ENCODE results near the gene LRRC17. TPM values are rescaled to one million over a fixed set of nuclear protein-coding genes. Genes with fewer than 3 reads are reported as not detected.

Gene LRRC17
- total RNA-seq, 1 donor from 2014 or later, result 24.5 TPM

GRCh38 chr7:102985176-102985783, 72.5 kb downstream of the LRRC17 start:
- DNase-seq (ENCODE audit: low read depth, low spot score), result no peak

- no peak for DNase-seq (ENCODE audit: low read depth, low spot score)
These were observed 75.3 kb downstream of the LRRC17 start for GRCh38 chr7:102988088-102988487.

GRCh38 chr7:102988631-102989560, 76.1 kb downstream of the LRRC17 start:
- no peak for DNase-seq (ENCODE audit: low read depth, low spot score)

GRCh38 chr7:102990642-102991041, 77.8 kb downstream of the LRRC17 start:
- no peak for DNase-seq (ENCODE audit: low read depth, low spot score)

GRCh38 chr7:102991077-102991539, 78.3 kb downstream of the LRRC17 start:
- no peak for DNase-seq (ENCODE audit: low read depth, low spot score)

- peak; percentile 96 for DNase-seq (ENCODE audit: low read depth, low spot score)
These were observed 78.9 kb downstream of the LRRC17 start for GRCh38 chr7:102991540-102992214.

GRCh38 chr7:102992509-102992937, 79.7 kb downstream of the LRRC17 start:
- DNase-seq (ENCODE audit: low read depth, low spot score), result no peak

GRCh38 chr7:102992938-102993717, 80.3 kb downstream of the LRRC17 start:
- DNase-seq (ENCODE audit: low read depth, low spot score), result peak; percentile 96

- no peak for DNase-seq (ENCODE audit: low read depth, low spot score)
These were observed 80.9 kb downstream of the LRRC17 start for GRCh38 chr7:102993718-102994029.

GRCh38 chr7:102994567-102994966, 81.8 kb downstream of the LRRC17 start:
- DNase-seq (ENCODE audit: low read depth, low spot score), result no peak

Other genes starting within 250 kb of the LRRC17 start
- 1.7 and 2.6 TPM in 2 replicates for gene POLR2J2, start 241.3 kb upstream of the LRRC17 start, total RNA-seq
- gene FAM185A, start 164.0 kb upstream of the LRRC17 start, total RNA-seq, result 8.8 and 10.9 TPM in 2 replicates
- gene FBXL13, start 161.8 kb downstream of the LRRC17 start, total RNA-seq, result 0.73 and 3.0 TPM in 2 replicates
- 44.7 and 49.0 TPM in 2 replicates for gene ARMC10, start 162.1 kb downstream of the LRRC17 start, total RNA-seq
- 7.5 and 10.0 TPM in 2 replicates for gene NAPEPLD, start 236.1 kb downstream of the LRRC17 start, total RNA-seq